GM23338 (cell line): Measurements from ENCODE around the gene PNPLA2.

Experiments used
- CREB1 ChIP-seq: fragments of 250-450 bp; sonication (Bioruptor Pico); IDR thresholded peaks from 2 replicates; pipeline ENCODE4 v1.5.0; 2020; ENCODE audit warnings: low read depth, mild to moderate bottlenecking, moderate library complexity
- EZH2 ChIP-seq: fragments of 200-600 bp; sonication (generic); IDR thresholded peaks from one replicate; pipeline ENCODE4 v1.8.0; 2017; ENCODE audit warnings: antibody characterized with exemption, mild to moderate bottlenecking, low read depth; ENCODE audit not compliant: unreplicated experiment
- EZH2phosphoT487 ChIP-seq: fragments of 200-600 bp; sonication (generic); IDR thresholded peaks from one replicate; pipeline ENCODE4 v1.8.1; 2018; ENCODE audit warnings: antibody characterized with exemption; ENCODE audit not compliant: unreplicated experiment
- JUNB ChIP-seq: IDR thresholded peaks from one replicate; pipeline ENCODE4 v1.6.1; 2016; ENCODE audit warnings: antibody characterized with exemption; ENCODE audit not compliant: unreplicated experiment
- POLR2AphosphoS5 ChIP-seq: IDR thresholded peaks from 2 replicates; pipeline ENCODE4 v1.6.1; 2016; ENCODE audit warnings: antibody characterized with exemption, low read depth
- ZNF114 ChIP-seq: fragments of 250-450 bp; sonication (Bioruptor Pico); IDR thresholded peaks from 2 replicates; pipeline ENCODE4 v1.5.0; 2020; ENCODE audit warnings: mild to moderate bottlenecking, moderate library complexity
- TF ChIP-seq, protein P1 (sequence below), 2 experiments: fragments of 200-600 bp in 1 of 2; sonication (generic) in 1 of 2; conservative IDR thresholded peaks; 2 replicates each; pipeline versions ENCODE4 v1.5.1 to v1.6.1; 2016 to 2017; ENCODE audit warnings: antibody characterized with exemption in 2 of 2, low read depth in 2 of 2, mild to moderate bottlenecking in 2 of 2, moderate library complexity in 1 of 2
- TF ChIP-seq, protein P2 (sequence below): IDR thresholded peaks from one replicate; pipeline ENCODE4 v1.6.1; 2018; ENCODE audit warnings: antibody characterized with exemption; ENCODE audit not compliant: unreplicated experiment
- TF ChIP-seq, protein P3 (sequence below): IDR thresholded peaks from 2 replicates; pipeline ENCODE4 v1.6.1; 2016; ENCODE audit warnings: antibody characterized with exemption

DNA sequence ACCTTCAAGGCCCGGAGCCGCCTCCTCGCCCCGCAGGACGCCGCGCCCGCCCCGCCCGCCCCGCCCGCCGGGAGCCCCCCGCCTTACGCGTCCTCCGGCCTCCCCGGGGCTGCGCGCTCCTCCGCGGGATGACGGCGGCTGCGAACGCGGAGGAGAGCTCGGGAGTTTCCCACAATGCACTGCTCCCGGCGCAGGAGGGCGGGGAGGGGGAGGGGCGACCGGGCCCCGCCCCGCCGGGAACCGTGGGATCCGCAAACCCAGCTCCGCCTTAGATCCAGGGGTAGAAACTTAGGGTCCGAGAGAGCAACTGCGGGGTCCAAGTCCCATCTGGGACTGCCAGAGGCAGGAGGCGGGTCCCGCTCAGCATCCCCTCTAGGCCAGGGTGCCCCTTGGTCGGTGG, 28.8 kb upstream of the PNPLA2 start, which contains the start of gene CEND1:
- TF ChIP-seq EZH2 (no peak), POLR2AphosphoS5 (no peak), EZH2phosphoT487 (no peak), CREB1 (CRISPR knock-in tag) (no peak), JUNB (no peak), ZNF114 (CRISPR knock-in tag) (no peak)
- TF ChIP-seq, protein P1, sequence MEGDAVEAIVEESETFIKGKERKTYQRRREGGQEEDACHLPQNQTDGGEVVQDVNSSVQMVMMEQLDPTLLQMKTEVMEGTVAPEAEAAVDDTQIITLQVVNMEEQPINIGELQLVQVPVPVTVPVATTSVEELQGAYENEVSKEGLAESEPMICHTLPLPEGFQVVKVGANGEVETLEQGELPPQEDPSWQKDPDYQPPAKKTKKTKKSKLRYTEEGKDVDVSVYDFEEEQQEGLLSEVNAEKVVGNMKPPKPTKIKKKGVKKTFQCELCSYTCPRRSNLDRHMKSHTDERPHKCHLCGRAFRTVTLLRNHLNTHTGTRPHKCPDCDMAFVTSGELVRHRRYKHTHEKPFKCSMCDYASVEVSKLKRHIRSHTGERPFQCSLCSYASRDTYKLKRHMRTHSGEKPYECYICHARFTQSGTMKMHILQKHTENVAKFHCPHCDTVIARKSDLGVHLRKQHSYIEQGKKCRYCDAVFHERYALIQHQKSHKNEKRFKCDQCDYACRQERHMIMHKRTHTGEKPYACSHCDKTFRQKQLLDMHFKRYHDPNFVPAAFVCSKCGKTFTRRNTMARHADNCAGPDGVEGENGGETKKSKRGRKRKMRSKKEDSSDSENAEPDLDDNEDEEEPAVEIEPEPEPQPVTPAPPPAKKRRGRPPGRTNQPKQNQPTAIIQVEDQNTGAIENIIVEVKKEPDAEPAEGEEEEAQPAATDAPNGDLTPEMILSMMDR (conservative IDR thresholded peaks at IDR 0.05; ENCODE audit: low read depth in 2 of 2), result no peak
- TF ChIP-seq, protein P2, sequence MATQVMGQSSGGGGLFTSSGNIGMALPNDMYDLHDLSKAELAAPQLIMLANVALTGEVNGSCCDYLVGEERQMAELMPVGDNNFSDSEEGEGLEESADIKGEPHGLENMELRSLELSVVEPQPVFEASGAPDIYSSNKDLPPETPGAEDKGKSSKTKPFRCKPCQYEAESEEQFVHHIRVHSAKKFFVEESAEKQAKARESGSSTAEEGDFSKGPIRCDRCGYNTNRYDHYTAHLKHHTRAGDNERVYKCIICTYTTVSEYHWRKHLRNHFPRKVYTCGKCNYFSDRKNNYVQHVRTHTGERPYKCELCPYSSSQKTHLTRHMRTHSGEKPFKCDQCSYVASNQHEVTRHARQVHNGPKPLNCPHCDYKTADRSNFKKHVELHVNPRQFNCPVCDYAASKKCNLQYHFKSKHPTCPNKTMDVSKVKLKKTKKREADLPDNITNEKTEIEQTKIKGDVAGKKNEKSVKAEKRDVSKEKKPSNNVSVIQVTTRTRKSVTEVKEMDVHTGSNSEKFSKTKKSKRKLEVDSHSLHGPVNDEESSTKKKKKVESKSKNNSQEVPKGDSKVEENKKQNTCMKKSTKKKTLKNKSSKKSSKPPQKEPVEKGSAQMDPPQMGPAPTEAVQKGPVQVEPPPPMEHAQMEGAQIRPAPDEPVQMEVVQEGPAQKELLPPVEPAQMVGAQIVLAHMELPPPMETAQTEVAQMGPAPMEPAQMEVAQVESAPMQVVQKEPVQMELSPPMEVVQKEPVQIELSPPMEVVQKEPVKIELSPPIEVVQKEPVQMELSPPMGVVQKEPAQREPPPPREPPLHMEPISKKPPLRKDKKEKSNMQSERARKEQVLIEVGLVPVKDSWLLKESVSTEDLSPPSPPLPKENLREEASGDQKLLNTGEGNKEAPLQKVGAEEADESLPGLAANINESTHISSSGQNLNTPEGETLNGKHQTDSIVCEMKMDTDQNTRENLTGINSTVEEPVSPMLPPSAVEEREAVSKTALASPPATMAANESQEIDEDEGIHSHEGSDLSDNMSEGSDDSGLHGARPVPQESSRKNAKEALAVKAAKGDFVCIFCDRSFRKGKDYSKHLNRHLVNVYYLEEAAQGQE, result no peak
- TF ChIP-seq, protein P3, sequence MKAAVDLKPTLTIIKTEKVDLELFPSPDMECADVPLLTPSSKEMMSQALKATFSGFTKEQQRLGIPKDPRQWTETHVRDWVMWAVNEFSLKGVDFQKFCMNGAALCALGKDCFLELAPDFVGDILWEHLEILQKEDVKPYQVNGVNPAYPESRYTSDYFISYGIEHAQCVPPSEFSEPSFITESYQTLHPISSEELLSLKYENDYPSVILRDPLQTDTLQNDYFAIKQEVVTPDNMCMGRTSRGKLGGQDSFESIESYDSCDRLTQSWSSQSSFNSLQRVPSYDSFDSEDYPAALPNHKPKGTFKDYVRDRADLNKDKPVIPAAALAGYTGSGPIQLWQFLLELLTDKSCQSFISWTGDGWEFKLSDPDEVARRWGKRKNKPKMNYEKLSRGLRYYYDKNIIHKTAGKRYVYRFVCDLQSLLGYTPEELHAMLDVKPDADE, result no peak
